ENCODE measurements around the gene AZGP1.
A peak's percentile ranks its signal among the peaks of the same experiment; 100 is the strongest.
"Not testable (repeated sequence)": the region's sequence is repeated elsewhere in the genome, so short reads cannot be mapped to it uniquely, and the experiment has no call there.

AZGP1 gene

GRCh38 chr7:99975782-99976521 lies at the start of gene AZGP1:
AZGP1 (minus strand) TSS chr7:99976031; CDS start chr7:99976020, 11 bp downstream.
- peak in 1 of 2 experiments; percentile 3 for DNase-seq

- no peak for DNase-seq
These were observed 48.3 kb upstream of the AZGP1 start for GRCh38 chr7:100024020-100024619.

DNA sequence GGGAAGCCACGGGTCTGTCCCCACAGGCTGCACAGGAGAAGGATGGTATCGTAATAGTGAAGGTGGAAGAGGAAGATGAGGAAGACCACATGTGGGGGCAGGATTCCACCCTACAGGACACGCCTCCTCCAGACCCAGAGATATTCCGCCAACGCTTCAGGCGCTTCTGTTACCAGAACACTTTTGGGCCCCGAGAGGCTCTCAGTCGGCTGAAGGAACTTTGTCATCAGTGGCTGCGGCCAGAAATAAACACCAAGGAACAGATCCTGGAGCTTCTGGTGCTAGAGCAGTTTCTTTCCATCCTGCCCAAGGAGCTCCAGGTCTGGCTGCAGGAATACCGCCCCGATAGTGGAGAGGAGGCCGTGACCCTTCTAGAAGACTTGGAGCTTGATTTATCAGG lies 47.7 kb upstream of the AZGP1 start:
- DNase-seq = no peak

DNA sequence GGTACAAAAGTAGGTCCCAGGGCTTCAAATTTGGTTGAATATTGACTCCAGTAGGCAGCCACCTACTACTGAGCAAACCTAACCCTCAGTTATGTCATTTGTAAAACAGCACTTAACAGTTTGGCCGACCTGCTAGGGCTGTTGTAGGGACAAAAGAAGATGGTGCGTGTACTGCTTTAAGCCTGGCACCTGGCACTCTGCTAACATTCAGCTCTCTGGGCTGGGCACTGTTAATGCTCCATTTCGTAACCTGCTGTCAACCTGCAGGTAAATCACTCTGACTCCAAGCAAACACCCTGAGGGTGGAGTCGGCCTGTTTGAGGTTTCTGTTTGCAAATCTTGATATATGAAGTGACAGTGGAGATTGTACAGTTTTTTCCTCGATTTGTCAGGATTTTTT lies 46.8 kb upstream of the AZGP1 start:
- DNase-seq = peak; percentile 81 to 92

DNA sequence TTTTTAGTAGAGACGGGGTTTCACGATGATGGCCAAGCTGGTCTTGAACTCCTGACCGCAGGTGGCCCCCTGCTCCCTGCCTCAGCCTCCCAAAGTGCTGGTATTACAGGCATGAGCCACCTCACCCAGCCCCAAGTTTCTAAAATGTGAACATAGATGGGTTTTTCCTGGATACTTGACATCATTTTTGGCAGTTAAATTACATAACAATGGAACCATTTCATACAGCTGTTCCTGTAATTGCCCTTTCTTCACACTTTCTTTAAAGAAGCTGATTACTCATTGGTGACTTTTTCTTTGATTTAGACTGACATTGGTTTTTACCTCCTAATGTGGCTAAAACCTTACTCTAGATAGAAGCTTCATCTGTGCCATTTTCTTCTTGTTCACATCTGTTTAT lies 45.5 kb upstream of the AZGP1 start:
- no peak for DNase-seq

DNA sequence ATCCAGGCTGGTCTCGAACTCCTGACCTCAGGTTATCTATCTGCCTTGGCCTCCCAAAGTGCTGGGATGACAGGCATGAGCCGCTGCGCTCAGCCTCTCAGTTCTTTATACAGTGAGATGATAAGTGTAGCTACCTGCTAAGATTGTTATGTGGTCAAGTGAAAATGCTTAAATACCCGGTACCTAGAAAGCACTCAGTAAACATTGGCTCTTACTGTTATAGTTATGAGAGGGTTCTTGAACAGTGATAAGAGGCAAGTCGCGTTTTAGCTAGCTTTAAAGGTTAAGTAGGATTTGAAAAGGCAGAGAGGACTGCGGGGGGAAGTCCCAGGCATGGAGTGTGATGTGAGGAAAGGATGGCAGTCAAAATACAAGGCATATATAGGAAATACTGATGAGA lies 44.1 kb upstream of the AZGP1 start:
- no peak for DNase-seq

- DNase-seq = no peak
These were observed 42.0 kb upstream of the AZGP1 start for GRCh38 chr7:100017875-100018274.

DNA sequence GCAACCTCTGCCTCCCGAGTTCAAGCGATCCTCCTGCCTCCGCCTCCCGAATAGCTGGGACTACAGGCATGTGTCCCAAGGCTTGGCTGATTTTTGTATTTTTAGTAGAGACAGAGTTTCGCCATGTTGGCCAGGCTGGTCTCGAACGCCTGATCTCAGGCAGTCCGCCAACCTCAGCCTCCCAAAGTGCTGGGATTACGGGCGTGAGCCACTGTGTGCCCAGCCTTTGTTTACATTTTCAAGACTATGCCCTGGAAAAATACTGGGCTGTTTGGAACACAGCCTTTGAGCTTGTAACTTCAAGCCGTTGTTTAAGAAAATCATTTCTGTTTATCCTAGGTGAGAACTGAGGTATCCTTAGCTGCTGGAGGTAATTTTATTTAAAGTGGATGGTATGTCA lies 41.5 kb upstream of the AZGP1 start:
- DNase-seq = no peak

- DNase-seq = peak in 1 of 2 experiments; percentile 12
These were observed 40.5 kb upstream of the AZGP1 start for GRCh38 chr7:100016215-100016901.

DNA sequence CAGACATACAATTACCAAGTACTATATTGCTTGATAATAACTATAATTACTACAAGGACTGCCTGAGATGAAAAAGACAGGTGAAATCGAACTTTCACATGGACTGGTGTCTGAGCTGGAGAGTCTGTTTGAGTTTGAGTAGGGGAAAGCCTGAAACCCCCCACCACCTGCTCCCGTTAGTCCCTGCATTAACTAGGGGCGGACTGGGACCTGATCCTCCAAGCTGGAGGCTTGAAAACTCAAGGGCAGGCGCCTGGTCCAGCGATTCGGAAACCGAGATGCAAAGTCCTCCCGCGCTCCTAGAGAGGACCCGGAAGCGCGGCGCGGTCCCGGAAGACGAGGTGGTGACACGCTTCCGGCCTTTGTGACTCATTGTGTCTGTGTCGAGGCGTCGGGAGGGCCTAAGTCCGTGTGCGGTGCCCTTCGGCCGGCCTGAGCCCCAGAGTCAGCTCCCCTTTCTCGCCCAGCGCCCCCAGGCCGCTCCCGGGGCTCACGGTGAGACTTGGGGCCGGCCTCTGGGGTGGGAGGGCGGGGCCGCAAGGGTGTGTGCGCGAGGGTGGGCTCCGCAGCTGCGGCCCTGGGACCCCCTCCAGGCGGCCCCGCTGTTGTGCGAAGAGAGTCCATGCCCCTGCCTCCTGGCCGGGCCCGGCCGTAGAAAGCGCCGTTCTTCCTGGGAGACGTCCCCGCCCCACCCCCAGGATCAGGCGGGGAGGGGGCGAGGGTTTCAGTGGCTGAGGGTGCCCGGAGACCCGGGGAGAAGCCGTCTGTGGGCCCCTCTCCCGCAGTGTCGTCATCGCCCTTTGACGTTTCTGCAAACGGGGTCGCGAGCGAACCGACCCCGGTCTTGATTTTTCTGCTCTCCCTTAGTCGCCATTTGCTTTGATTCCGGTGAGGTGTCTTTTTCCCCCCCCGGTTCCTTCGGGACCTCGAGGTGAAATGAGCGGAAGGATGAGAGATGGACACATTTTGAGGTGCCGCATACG lies 39.7 kb upstream of the AZGP1 start, which contains the start of gene ZKSCAN1:
ZKSCAN1 (plus strand) TSS at position 365 of the 983 bp plus-strand sequence. CDS start 7,911 bp downstream, outside the sequence.
- DNase-seq = peak; percentile 91 to 95

DNA sequence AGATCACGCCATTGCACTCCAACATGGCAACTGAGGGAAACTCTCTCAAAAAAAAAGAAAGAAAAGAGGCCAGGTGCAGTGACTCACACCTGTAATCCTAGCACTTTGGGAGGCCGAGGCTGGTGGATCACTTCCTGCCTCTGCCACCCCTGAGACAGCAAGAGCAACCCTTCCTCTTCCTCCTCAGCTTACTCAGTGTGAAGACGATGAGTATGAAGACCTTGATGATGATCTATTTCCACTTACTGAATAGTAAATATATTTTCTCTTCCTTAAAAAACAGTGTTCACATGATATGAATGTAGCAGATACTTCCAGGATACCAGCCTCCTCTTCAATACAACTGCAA lies 37.5 kb upstream of the AZGP1 start:
- DNase-seq = no peak

DNA sequence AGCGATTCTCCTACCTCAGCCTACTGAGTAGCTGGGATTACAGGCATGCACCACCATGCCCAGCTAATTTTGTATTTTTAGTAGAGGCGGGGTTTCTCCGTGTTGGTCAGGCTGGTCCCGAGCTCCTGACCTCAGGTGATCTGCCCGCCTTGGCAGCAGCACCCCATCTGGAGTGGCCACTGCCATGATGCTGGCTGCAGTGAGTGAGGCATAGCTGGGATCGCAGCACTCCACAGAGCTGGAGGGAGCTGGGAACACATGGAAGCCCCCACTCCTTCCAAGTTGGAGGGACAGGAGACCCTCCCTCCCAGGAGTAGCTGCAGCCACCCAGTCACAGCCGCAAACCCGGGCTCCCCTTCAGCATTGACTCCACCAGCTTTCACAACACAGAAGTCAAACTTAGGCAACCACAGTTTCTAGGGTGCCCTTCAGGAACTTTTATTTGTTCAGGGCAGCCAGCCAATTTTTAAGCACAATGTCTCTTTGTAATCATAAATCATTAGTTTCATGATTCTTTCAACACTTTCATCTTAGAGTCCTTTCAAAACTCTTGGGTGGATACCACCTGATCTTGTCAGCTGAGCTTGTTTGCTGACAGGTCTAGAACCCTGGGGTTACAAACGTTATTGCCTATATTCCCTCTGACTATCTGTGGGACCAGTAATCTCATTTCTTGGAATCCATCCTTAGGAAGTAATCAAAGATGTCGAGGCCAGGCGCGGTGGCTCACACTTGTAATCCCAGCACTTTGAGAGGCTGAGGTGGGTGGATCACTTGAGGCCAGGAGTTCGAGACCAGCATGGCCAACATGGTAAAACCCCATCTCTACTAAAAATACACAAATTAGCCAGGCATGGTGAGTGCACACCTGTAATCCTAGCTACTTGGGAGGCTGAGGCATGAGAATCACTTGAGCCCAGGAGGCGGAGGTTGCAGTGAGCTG lies 36.8 kb upstream of the AZGP1 start:
- not testable (repeated sequence) for DNase-seq

DNA sequence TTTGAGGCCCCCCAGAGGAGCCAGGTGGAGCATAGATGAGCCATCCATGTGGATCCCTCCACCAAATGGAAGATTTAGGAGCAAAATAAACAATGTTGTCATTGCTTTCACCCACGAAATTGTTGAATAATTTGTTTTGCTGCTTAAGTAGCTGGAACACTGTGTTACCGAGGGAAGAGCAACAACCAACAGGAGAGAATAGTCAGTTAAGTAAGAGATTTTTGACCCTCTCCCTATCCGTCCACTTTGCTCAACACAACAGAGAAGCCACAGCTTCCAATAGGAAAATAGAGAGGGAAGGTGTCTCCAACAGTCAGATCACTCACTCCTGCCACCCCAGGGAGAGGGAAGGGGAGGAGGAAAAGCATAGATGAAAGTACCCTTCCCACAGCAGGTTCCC lies 35.7 kb upstream of the AZGP1 start:
- DNase-seq = no peak

GRCh38 chr7:100010901-100011300 lies 35.1 kb upstream of the AZGP1 start:
- DNase-seq = no peak

DNA sequence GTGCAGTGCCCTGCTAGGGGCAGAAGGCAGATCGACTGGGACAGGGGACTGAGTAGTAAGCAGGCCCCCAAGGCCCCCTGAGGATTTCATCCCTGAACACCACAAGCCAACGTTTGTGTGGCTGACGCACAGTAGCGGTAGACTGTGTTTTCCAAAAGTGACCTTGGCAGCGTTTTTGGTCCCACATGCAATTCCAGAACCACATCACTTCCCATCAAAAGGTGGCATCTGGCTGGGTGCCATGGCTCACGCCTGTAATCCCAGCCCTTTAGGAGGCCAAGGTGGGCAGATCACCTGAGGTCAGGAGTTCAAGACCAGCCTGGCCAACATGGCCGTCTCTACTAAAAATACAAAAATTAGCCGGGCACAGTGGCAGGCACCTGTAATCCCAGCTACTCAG lies 34.1 kb upstream of the AZGP1 start:
- DNase-seq = not testable (repeated sequence)

DNA sequence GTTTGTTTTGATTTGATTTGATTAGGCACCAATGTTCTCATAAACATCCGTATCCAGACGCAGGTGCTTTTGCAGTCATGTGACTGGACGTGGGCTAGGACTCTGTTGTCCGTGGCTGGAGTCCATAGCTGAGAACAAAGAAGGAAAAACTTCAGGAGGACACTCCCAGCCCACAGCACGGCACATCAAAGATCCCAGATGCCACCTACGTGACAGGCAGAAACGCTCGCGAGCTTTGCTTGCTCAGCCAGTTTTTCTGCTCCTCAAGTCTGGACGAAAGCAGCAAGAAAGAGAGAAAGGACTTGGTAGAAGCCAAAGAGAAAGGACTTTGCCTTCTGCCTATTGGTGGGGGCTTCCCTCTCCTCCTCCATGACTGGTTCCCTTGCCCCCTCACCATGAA lies 32.7 kb upstream of the AZGP1 start:
- no peak for DNase-seq

DNA sequence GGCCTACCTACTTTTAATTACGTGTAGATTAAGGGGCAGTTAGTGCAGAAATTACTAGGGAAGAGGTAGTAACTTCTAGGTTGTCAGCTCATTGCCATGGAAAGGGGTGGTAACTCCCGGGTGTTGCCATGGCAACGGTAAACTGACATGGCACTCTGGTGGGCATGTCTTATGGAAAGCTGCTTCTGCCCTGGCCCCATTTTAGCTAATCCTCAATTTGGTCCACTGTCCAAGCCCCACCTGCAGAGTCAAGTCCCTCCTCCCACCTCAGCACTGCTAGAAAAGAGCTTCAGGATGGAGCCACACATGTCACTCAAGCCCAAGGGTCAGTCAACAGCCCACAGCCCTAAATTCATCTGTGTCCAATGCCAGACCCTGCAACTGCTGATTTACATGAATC lies 32.1 kb upstream of the AZGP1 start:
- no peak for DNase-seq

DNA sequence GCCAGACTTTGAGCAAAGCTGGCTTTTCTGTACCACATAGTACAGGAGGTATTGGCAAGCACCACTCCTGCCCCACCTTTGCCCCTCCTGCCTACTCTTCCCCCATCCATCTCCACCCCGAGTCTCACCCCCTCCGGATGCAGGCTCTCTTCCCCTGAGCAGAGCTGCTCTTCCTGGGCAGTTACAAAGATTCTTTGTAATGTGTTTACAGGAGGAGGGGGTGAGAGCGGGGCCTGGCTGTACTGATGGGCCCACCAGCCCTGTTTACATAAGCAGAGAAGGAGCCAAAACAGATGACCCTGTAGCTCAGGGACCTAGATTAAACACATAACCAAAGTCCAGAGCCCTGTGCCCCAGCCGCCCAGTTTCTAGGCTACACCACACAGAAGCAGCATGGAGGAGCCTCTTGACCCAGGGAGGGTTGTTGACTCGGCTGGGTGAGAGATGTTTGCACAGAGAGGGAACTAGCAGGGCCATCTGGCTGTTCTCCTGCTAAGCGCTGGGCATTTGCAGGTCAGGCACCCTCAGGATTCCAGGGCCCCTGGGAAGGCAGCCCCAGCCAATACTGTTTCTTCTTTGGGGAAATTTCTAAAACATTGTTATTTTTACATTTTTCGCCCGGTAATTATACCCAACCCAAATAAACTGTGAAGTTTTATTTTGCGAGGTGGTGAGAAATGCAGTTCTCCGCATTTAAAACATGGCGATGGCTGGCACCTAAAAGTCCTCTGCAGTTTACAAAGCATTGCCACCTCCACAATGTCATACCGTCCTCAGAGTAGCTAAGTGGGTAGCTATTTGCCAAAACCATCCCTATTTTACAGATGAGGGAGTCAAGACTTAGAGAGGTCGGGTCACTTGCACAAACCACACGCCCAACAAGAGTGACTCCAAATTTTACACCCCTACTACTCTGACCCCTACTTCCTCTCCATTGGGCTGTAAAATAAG lies 28.2 kb upstream of the AZGP1 start:
- DNase-seq = peak; percentile 71 to 84

- no peak for DNase-seq
These were observed 24.4 kb upstream of the AZGP1 start for GRCh38 chr7:100000239-100000638.

DNA sequence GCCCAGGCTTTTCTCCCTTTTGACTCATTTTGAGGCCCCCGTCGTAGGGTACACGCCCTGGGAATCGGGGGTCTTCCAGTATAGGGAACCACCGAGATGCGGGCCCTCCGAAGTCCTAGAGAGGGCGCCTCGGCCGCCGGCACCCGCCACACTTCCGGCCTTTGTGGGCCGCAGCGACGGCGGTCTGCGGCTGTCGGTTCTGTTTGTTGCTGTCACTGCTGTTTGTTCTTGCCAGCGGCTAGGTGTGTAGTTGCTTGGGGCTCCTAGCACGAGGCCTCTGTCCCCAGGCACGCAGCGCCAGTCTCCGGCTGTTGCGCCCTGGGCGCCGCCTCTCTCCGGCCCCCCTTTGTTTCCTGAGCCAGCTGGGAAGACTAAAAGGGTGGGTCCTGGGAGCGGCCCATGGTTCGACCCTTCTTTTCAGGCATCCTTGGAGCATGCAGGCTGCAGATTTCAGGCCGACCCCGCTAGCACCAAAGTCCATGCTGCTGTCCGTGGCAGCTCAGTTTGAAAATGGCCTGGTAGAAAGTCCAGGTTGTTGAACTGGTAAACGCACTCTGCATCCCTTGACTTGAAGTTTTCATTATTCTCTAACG lies 21.8 kb upstream of the AZGP1 start:
- no peak for DNase-seq
